ENCODE data around the gene ODF4. TPM values are rescaled to one million over a fixed set of nuclear protein-coding genes. Genes with fewer than 3 reads are reported as not detected.

Gene ODF4
- total RNA-seq, 1 experiment from 2014 or later = not detected

GRCh38 chr17:8324923-8325322 is 14.7 kb upstream of the ODF4 start:
- Histone ChIP-seq H3K36me3 (ENCODE audit: low read depth) (no peaks in the 10 kb centered on the region), H4K20me1 (ENCODE audit: insufficient read depth) (no peaks in the 10 kb centered on the region), H3K79me2 (ENCODE audit: low read depth) (no peaks in the 10 kb centered on the region), H3K4me1 (replicated peaks; ENCODE audit: insufficient read depth) (no peaks in the 10 kb centered on the region), H3K4me2 (no peak overlapping the region), H3F3A (ENCODE audit: insufficient read depth, low read depth) (no peaks in the 10 kb centered on the region), H3K27me3 (ENCODE audit: insufficient read depth, low read depth) (no peaks in the 10 kb centered on the region), H3K9me2 (ENCODE audit: insufficient read depth) (no peaks in the 10 kb centered on the region), H3K4me3 (no peak overlapping the region), H3K27ac (no peak overlapping the region), H2AFZ (no peak overlapping the region), H3K9me3 (ENCODE audit: insufficient read depth, low read depth) (no peaks in the 10 kb centered on the region)
- DNase-seq = no peak
- intact Hi-C loops (cut with micrococcal nuclease; ENCODE audit: unreplicated experiment) = no loop called here
- TF ChIP-seq EZH2 (IDR thresholded peaks at IDR 0.05; ENCODE audit: low read depth) (no peak), CTCF (conservative IDR thresholded peaks at IDR 0.05) (no peak)
- CTCF ChIA-PET = interaction anchor here (0.6 to 0.7 kb wide), 2 partner anchors 251 to 564 kb away, joined by 3 read pairs; no protein-coding TSS in a partner anchor
- BruUV-seq (replicated peaks) = no TSS peak
- POLR2A ChIA-PET (ENCODE audit: unreplicated experiment) = no interaction called here

GRCh38 chr17:8326511-8327302 is 12.9 kb upstream of the ODF4 start:
- H3K79me2 ChIP-seq (ENCODE audit: low read depth) = no peaks in the 10 kb centered on the region
- H3K4me1 ChIP-seq (replicated peaks; ENCODE audit: insufficient read depth) = no peaks in the 10 kb centered on the region
- no peaks in the 10 kb centered on the region for H4K20me1 ChIP-seq (ENCODE audit: insufficient read depth)
- no peak overlapping the region for H2AFZ ChIP-seq
- intact Hi-C loops (cut with micrococcal nuclease; ENCODE audit: unreplicated experiment) = no loop called here
- H3K27ac ChIP-seq = no peak overlapping the region
- POLR2A ChIA-PET (ENCODE audit: unreplicated experiment) = interaction anchor here (0.6 kb wide), 1 partner anchor 192 kb away, joined by 3 read pairs; no protein-coding TSS in a partner anchor
- H3K4me2 ChIP-seq = no peak overlapping the region
- H3K4me3 ChIP-seq = no peak overlapping the region
- DNase-seq = no peak
- no peaks in the 10 kb centered on the region for H3K9me3 ChIP-seq (ENCODE audit: insufficient read depth, low read depth)
- no peaks in the 10 kb centered on the region for H3K9me2 ChIP-seq (ENCODE audit: insufficient read depth)
- TF ChIP-seq EZH2 (IDR thresholded peaks at IDR 0.05; ENCODE audit: low read depth) (no peak), CTCF (conservative IDR thresholded peaks at IDR 0.05) (no peak)
- H3K27me3 ChIP-seq (ENCODE audit: insufficient read depth, low read depth) = no peaks in the 10 kb centered on the region
- no peaks in the 10 kb centered on the region for H3K36me3 ChIP-seq (ENCODE audit: low read depth)
- CTCF ChIA-PET = interaction anchor here (0.7 kb wide), 1 partner anchor 561 kb away, joined by 5 read pairs; no protein-coding TSS in a partner anchor
- BruUV-seq (replicated peaks) = no TSS peak
- no peaks in the 10 kb centered on the region for H3F3A ChIP-seq (ENCODE audit: insufficient read depth, low read depth)

GRCh38 chr17:8327303-8327649 is 12.4 kb upstream of the ODF4 start:
- Histone ChIP-seq H3K4me2 (no peak overlapping the region), H3K27me3 (ENCODE audit: insufficient read depth, low read depth) (no peaks in the 10 kb centered on the region), H2AFZ (no peak overlapping the region), H3K4me1 (replicated peaks; ENCODE audit: insufficient read depth) (no peaks in the 10 kb centered on the region), H3K79me2 (ENCODE audit: low read depth) (no peaks in the 10 kb centered on the region), H3K36me3 (ENCODE audit: low read depth) (no peaks in the 10 kb centered on the region), H3F3A (ENCODE audit: insufficient read depth, low read depth) (no peaks in the 10 kb centered on the region), H3K9me2 (ENCODE audit: insufficient read depth) (no peaks in the 10 kb centered on the region), H3K9me3 (ENCODE audit: insufficient read depth, low read depth) (no peaks in the 10 kb centered on the region), H3K27ac (no peak overlapping the region), H3K4me3 (no peak overlapping the region), H4K20me1 (ENCODE audit: insufficient read depth) (no peaks in the 10 kb centered on the region)
- POLR2A ChIA-PET (ENCODE audit: unreplicated experiment) = no interaction called here
- CTCF ChIA-PET = no interaction called here
- intact Hi-C loops (cut with micrococcal nuclease; ENCODE audit: unreplicated experiment) = no loop called here
- BruUV-seq (replicated peaks) = no TSS peak
- no peak for TF ChIP-seq EZH2 (IDR thresholded peaks at IDR 0.05; ENCODE audit: low read depth)
- no peak for TF ChIP-seq CTCF (conservative IDR thresholded peaks at IDR 0.05)
- DNase-seq = no peak

All from PC-9 (cell line).